K562 treated with DMSO at 1 percent for 24 hours (cell line): ENCODE data around the gene ACO2. TPM values are rescaled to one million over a fixed set of nuclear protein-coding genes. Genes with fewer than 3 reads are reported as not detected.

ENCODE experiments used
- total RNA-seq: library from RNA; unstranded; fragments of 300-600 nt; gene quantifications from 2 replicates; pipeline ENCODE4 v1.2.3, GENCODE V29; 2022; ENCODE audit warnings: low read depth; ENCODE audit not compliant: insufficient read depth

The ACO2 gene
- 108 and 112 TPM in 2 replicates for total RNA-seq

GRCh38 chr22:41468381-41469217, at the start of gene ACO2, which contains the start of gene PHF5A:
TSS of gene ACO2 (plus strand) at chr22:41469117. CDS start at chr22:41469147, 30 bp downstream.
TSS of gene PHF5A (minus strand) at chr22:41468692. CDS start at chr22:41468653, 39 bp downstream.

GRCh38 chr22:41446639-41447434, 22.1 kb upstream of the ACO2 start, which contains the start of gene TOB2:
TSS of gene TOB2 (minus strand) at chr22:41446801. CDS start at chr22:41437345, 9,456 bp downstream.

GRCh38 chr22:41543854-41544670, 75.1 kb downstream of the ACO2 start, which contains the start of gene POLR3H:
TSS of gene POLR3H (minus strand) at chr22:41544470. CDS start at chr22:41544101, 369 bp downstream.

Other genes with a start within 250 kb of the ACO2 start
- not detected in 2 replicates for gene CHADL, start 228.2 kb upstream of the ACO2 start, total RNA-seq
- 149 TPM in 2 replicates for gene RANGAP1, start 182.9 kb upstream of the ACO2 start, total RNA-seq
- gene ZC3H7B, start 167.6 kb upstream of the ACO2 start, total RNA-seq: 37.5 and 37.6 TPM in 2 replicates
- 0.74 and 1.2 TPM in 2 replicates for gene TEF, start 87.2 kb upstream of the ACO2 start, total RNA-seq
- gene TOB2, start 22.3 kb upstream of the ACO2 start, total RNA-seq: 18.8 and 19.0 TPM in 2 replicates
- 35.0 and 41.3 TPM in 2 replicates for gene PHF5A, start 425 bp upstream of the ACO2 start, total RNA-seq
- gene POLR3H, start 75.4 kb downstream of the ACO2 start, total RNA-seq: 19.3 and 21.7 TPM in 2 replicates
- gene CSDC2, start 91.9 kb downstream of the ACO2 start, total RNA-seq: not detected in 2 replicates
- gene PMM1, start 120.7 kb downstream of the ACO2 start, total RNA-seq: 57.9 and 58.8 TPM in 2 replicates
- gene DESI1, start 151.9 kb downstream of the ACO2 start, total RNA-seq: 17.4 and 18.9 TPM in 2 replicates
- gene XRCC6, start 152.2 kb downstream of the ACO2 start, total RNA-seq: 245 and 259 TPM in 2 replicates
- gene SNU13, start 219.8 kb downstream of the ACO2 start, total RNA-seq: 92.7 and 97.7 TPM in 2 replicates
- gene MEI1, start 230.4 kb downstream of the ACO2 start, total RNA-seq: 0.69 and 1.7 TPM in 2 replicates